IPS-15b (cell line): ENCODE data around the gene MED15.
"Not testable (repeated sequence)": the region's sequence is repeated elsewhere in the genome, so short reads cannot be mapped to it uniquely, and the experiment has no call there.

ENCODE experiments used
- H3K27me3 ChIP-seq: one replicate; pipeline ENCODE4 v1.6.1; 2013; ENCODE audit warnings: low read length; ENCODE audit not compliant: control insufficient read depth, insufficient read depth
- H3K36me3 ChIP-seq: one replicate; pipeline ENCODE4 v1.6.1; 2013; ENCODE audit warnings: low read length; ENCODE audit not compliant: control insufficient read depth, insufficient read depth
- H3K4me1 ChIP-seq: one replicate; pipeline ENCODE4 v1.6.1; 2013; ENCODE audit warnings: mild to moderate bottlenecking, low read length; ENCODE audit not compliant: control insufficient read depth, insufficient read depth
- H3K4me3 ChIP-seq: one replicate; pipeline ENCODE4 v1.5.1; 2013; ENCODE audit warnings: low read depth, low read length
- H3K9ac ChIP-seq: one replicate; pipeline ENCODE4 v1.6.1; 2013; ENCODE audit warnings: low read depth, mild to moderate bottlenecking, low read length
- H3K9me3 ChIP-seq: one replicate; pipeline ENCODE4 v1.6.1; 2013; ENCODE audit warnings: mild to moderate bottlenecking, low read length; ENCODE audit not compliant: control insufficient read depth, insufficient read depth

The MED15 gene

DNA sequence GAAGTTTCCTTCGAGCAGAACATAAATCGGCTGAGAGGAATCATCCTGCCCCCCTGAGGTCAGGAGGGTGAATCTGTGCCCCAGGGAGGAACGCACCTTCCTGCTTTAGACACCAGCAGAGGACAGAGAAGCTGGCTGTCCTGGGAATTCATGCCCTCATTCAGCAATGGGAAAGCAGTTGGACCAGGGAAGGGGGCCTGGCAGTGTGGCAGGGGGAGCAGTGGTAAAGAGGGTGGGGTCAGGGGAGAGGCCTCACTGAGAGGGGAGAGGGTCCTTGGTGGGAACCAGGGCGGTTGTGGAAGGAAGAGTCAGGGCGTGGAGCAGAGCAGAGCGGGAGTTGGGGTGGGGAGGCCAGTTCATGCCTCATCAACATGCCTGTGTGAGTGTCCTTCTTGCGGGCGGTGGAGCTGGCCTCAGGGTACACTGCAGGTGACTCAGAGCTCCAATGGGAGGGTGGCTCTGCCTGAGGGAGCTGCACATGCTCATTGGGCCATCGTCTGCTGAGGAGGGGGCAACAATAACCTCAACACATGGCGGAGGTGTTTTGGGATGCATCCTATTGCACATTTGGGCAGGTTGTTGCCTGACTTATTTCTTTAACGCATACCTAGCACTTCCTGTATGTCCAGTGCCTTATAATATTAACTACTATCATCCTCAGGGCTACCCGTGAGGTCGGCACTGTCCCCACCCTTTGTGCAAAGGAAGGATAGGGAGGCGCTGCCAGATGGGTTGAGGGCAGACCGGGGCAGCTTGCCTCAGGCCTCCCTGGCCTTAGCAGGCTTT, 23.2 kb downstream of the MED15 start:
- Histone ChIP-seq H3K36me3 (peaks cover 11% of the 10 kb centered on the region), H3K4me3 (no peak overlapping the region), H3K9ac (no peak overlapping the region), H3K9me3 (peaks cover 3% of the 10 kb centered on the region), H3K4me1 (no peaks in the 10 kb centered on the region), H3K27me3 (no peaks in the 10 kb centered on the region)

DNA sequence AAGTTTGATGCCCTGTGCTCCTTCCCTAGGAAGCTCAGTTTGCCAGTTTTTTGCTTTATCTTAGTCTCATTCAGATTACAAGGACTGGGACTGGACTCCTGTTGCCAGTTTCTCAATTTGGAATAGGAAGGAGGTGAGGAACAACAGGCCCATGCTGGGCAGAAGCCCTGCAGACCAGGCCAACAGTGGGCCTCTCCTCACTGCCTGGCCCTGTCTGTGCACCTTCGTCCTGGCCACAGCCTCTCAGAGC, 23.7 kb downstream of the MED15 start:
- Histone ChIP-seq H3K4me1 (no peaks in the 10 kb centered on the region), H3K9me3 (peaks cover 3% of the 10 kb centered on the region), H3K9ac (no peak overlapping the region), H3K4me3 (no peak overlapping the region), H3K36me3 (peaks cover 11% of the 10 kb centered on the region), H3K27me3 (no peaks in the 10 kb centered on the region)

DNA sequence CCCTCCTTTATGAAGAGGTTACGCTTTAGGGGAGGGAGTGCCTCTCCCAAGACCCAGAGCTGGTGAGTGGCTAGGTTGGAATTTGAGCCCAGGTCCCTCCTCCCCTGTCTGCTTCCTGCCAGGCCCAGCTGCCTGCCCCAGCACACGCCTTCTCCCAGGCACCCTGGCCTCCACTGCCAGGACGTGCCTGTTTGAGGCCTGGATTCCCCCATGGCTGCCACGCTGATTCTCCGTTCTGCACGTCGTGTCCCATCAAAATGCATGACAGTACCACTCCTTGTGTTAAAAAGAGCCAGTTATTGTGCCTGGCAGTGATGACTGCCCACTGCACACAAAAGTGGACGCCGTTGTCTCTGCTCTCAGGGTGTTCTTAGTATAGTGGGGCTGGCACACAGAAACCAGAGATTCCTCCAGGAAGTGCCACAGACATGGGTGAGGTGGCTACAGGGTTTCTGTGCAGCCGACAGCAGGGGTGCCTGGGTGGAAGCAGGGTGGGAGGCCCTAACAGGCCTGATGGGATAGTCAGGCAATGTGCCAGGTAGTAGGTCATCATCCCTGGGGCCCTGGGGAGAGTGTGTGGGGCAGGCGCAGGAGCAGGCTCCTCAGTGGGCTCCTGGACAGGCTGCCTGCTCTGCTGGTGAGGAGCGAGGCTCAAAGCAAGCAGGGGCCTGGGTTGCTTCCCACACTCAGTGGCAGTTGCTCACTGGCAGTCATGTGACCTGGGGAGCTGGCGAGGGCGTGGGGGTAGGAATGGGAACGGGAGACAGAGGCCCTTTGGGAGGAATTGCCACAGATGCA, 24.2 kb downstream of the MED15 start:
- no peaks in the 10 kb centered on the region for H3K27me3 ChIP-seq
- H3K4me3 ChIP-seq = no peak overlapping the region
- H3K36me3 ChIP-seq = peaks cover 11% of the 10 kb centered on the region
- H3K9ac ChIP-seq = no peak overlapping the region
- no peaks in the 10 kb centered on the region for H3K4me1 ChIP-seq
- H3K9me3 ChIP-seq = peaks cover 3% of the 10 kb centered on the region

DNA sequence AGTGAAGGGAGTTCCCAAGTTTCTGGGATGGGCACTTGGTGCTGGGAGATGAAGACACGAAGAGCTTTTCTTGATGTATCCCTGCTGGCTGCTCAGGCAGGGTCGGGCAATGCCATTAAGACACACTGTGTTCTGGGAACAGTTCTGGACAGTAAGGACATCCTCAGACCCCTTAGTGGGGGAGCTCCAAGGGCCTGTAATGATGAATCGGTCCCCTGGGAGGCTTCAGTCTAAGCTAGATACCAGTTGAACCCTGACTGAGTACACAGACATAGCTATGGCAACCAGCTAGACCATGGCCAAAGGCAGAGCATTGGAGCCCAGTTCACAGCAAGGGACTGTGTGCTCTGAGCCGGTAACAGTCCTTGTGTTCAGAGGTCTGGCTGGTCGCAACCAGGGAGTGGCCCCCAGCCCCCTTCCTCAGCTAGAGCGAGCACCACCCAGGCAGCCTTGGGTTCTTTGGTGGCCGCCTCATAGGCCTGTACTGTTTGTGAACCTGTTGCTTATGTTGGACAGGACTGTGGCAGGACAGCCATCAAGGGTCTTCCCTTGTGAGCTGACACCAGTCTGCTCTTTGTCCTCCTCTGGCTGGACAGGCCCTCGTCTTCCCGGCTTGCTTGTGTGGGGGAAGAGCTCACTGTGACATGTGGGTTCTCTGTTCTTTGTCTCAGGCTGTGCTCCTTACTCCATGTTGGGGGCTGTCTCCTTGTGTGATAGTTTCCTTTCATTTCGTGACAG, 25.0 kb downstream of the MED15 start:
- H3K9ac ChIP-seq = no peak overlapping the region
- H3K9me3 ChIP-seq = peaks cover 3% of the 10 kb centered on the region
- no peaks in the 10 kb centered on the region for H3K4me1 ChIP-seq
- peaks cover 15% of the 10 kb centered on the region for H3K36me3 ChIP-seq
- no peak overlapping the region for H3K4me3 ChIP-seq
- no peaks in the 10 kb centered on the region for H3K27me3 ChIP-seq

DNA sequence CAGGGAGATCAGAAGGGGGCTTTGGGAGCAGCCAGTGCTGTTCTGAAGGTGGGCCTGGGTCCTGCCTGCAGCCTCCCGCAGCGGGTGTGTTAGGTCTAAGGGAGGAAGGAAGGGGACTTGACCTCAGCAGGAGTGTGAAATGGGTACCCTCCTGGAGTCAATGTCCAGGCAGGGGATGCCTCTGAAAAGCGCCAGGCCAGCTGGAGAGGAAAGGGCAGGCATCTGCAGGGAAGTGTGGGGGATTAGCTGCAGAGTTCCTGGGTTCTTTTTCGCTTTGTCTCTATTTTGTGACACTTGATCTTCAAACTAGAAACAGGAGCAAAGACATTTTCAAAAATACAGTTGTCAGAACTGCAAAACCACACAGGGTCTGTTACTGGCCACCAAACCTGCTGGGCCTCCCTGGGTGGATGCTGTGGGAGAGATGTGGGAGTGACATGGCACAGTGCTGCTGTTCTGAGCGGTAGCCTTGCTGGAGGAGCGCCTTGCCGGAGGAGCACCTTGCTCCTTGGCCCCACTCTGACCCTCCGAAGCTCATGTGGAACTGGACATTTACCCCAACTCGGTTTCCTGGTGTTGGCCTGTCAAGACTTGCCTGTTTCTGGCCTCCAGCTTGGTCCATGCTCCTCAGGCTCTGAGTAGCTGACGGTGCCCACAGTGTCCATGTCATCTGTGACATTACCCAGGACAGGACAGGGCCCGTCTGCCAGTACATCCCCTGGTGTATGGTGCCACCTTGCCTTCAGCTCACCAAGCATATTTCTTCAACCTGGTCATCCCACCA, 25.9 kb downstream of the MED15 start:
- Histone ChIP-seq H3K4me3 (no peak overlapping the region), H3K27me3 (no peaks in the 10 kb centered on the region), H3K9me3 (no peaks in the 10 kb centered on the region), H3K9ac (no peak overlapping the region), H3K36me3 (peaks cover 10% of the 10 kb centered on the region), H3K4me1 (no peaks in the 10 kb centered on the region)

DNA sequence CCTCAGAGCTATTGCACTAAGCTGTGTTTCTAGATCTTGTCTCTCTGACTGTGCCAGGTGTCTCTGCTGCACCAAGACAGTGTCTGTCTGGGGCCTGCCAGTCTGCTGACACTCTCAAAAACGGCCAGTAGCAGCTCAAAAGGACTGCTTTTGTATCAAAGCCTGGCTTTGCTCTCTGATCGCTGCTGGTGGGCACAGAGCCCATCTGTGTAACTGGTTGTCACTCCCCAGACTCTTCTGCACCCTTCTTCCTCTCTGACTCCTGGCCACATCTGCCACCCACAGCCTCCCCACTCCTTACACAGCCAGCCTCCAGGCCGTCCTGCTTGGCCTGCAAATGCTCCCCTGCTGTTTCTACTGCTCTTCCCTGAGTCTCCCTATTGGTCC, 26.5 kb downstream of the MED15 start:
- Histone ChIP-seq H3K36me3 (peaks cover 10% of the 10 kb centered on the region), H3K9ac (no peak overlapping the region), H3K9me3 (no peaks in the 10 kb centered on the region), H3K4me1 (no peaks in the 10 kb centered on the region), H3K4me3 (no peak overlapping the region), H3K27me3 (no peaks in the 10 kb centered on the region)

DNA sequence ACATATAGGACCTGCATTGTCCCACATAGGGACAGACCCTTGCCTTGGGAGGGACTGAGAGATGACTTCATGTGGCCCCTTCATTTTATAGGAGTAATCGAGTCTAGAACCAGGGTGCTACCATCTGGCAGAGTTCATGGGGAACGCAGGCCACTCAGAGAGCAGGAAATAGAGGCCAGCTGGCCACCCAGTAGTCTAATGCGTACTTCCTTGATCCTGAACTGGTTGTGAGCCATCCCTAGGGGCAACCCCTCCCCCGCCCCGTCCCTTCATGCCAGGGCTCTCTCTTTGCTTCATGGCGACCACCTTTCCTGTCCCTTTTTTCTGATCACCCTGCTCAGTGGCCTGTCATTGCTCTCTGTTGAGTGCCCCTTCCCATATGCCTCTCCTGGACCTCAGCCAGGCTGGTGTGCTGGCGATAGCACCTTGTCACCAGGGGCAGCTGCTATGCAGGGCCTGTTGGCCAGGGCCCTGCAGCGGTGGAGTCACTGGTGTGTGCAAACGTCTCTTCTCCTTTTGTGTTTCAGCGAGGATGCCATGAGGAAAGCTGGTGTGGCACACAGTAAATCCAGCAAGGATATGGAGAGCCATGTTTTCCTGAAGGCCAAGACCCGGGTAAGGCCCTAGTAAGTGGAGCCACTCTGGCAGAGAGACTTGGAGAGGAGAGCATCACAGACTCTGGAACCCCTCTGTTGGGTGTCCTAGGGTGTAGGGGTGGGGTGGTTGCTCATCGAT, 29.3 kb downstream of the MED15 start:
- H3K4me1 ChIP-seq = no peaks in the 10 kb centered on the region
- no peaks in the 10 kb centered on the region for H3K27me3 ChIP-seq
- H3K9me3 ChIP-seq = no peaks in the 10 kb centered on the region
- H3K4me3 ChIP-seq = no peak overlapping the region
- no peak overlapping the region for H3K9ac ChIP-seq
- H3K36me3 ChIP-seq = peaks cover 11% of the 10 kb centered on the region

DNA sequence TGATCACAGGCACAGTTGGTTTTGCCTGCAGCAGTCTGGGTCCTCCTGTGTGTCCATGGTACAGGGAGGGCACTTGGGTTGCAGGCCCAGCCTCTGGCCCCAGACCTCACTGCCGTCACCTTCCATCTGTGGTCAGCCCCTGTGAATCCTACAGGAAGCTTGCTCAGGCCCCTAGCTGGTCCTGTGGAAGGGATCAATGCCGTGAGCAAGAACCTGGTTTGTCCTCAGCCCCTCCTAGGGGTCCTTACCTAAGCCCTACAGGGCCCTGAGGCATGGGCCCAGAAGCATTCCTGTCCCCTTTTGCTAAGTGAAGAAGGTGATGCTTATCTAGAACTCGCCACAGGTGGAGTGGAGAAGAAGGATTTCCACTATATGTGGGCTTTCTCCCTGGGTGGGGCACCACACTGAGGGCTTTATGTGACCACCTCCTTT, 29.9 kb downstream of the MED15 start:
- no peak overlapping the region for H3K9ac ChIP-seq
- H3K27me3 ChIP-seq = no peaks in the 10 kb centered on the region
- no peaks in the 10 kb centered on the region for H3K4me1 ChIP-seq
- no peaks in the 10 kb centered on the region for H3K9me3 ChIP-seq
- no peak overlapping the region for H3K4me3 ChIP-seq
- peaks cover 11% of the 10 kb centered on the region for H3K36me3 ChIP-seq

DNA sequence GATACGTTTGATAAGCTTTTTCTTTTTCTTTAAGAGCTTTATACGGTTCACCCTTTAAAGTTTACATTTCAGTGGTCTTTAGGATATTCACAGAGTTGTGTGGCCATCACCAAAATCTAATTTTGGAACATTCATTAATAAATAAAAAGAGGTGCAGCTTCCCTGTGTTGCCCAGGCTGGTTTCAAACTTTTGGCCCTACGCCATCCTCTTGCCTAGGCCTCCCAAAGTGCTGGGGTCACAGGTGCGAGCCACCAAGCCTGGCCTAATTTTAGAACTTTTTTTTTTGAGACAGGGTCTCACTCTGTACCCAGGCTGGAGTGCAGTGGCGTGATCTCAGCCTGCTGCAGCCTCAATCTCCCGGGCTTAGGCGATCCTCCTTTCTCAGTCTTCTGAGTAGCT, 30.6 kb downstream of the MED15 start:
- Histone ChIP-seq H3K9ac (no peak overlapping the region), H3K36me3 (peaks cover 11% of the 10 kb centered on the region), H3K9me3 (no peaks in the 10 kb centered on the region), H3K27me3 (no peaks in the 10 kb centered on the region), H3K4me1 (no peaks in the 10 kb centered on the region), H3K4me3 (no peak overlapping the region)

DNA sequence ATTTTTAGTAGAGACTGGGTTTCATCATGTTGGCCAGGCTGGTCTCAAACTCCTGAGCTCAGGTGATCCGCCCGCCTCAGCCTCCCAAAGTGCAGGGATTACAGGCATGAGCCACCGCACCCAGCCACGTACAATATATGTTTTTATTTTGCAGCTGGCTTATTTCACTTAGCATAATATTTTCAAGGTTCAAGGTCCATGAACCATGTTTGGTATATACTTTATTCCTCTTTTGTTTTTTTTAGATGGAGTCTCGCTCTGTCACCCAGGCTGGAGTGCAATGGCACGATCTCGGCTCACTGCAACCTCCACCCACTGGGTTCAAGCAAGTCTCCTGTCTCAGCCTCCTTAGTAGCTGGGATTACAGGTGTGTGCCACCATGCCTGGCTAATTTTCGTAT, 31.5 kb downstream of the MED15 start:
- H3K9me3 ChIP-seq, H3K4me1 ChIP-seq, H3K27me3 ChIP-seq, H3K4me3 ChIP-seq, H3K9ac ChIP-seq: not testable (repeated sequence)
- H3K36me3 ChIP-seq = peaks cover 11% of the 10 kb centered on the region

DNA sequence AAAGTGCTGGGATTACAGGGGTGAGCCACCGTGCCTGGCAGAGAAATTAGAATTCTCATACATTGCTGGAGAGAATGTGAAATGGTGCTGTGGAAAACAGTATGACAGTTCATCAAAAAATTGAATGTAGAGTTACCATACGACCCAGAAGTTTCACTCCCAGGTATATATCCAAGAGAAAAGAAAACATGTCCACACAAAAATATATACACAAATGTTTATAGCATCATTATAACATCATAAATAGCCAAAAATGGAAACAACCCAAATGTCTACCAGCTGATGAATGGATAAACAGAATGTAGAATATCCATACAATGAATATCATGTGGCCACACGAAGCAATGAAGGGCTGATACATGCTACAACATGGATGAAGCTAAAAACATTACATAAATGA, 34.6 kb downstream of the MED15 start:
- Histone ChIP-seq H3K36me3 (peaks cover 10% of the 10 kb centered on the region), H3K9ac (no peak overlapping the region), H3K27me3 (no peaks in the 10 kb centered on the region), H3K9me3 (no peaks in the 10 kb centered on the region), H3K4me3 (no peak overlapping the region), H3K4me1 (no peaks in the 10 kb centered on the region)
